DOHH2 (cell line): ENCODE data around the gene SGCD.

ENCODE experiments used
- H3F3A ChIP-seq: fragments of 200-600 bp; sonication (generic), shearing (Covaris generic); 2 replicates; pipeline ENCODE4 v1.6.0; 2016; ENCODE audit warnings: antibody characterized with exemption, mild to moderate bottlenecking; ENCODE audit not compliant: control insufficient read depth, insufficient read depth
- H3K27ac ChIP-seq: fragments of 200-600 bp; sonication (generic); 2 replicates; pipeline ENCODE4 v1.5.1; 2014; ENCODE audit warnings: low read depth, mild to moderate bottlenecking, low read length, moderate library complexity
- H3K27me3 ChIP-seq: fragments of 200-600 bp; sonication (generic); 2 replicates; pipeline ENCODE4 v1.6.1; 2014; ENCODE audit warnings: mild to moderate bottlenecking, low read length, mixed read lengths; ENCODE audit not compliant: control insufficient read depth
- H3K36me3 ChIP-seq: fragments of 200-600 bp; sonication (generic); 2 replicates; pipeline ENCODE4 v1.6.1; 2014; ENCODE audit warnings: mild to moderate bottlenecking, low read length, moderate library complexity, mixed read lengths; ENCODE audit not compliant: control insufficient read depth
- H3K4me1 ChIP-seq: fragments of 200-600 bp; sonication (generic); 2 replicates; pipeline ENCODE4 v1.6.1; 2014; ENCODE audit warnings: mild to moderate bottlenecking, low read length, mixed read lengths; ENCODE audit not compliant: control insufficient read depth
- H3K4me2 ChIP-seq: fragments of 200-600 bp; sonication (generic); 2 replicates; pipeline ENCODE4 v1.6.0; 2014; ENCODE audit warnings: mild to moderate bottlenecking, low read length, moderate library complexity
- H3K4me3 ChIP-seq: fragments of 200-600 bp; sonication (generic); 2 replicates; pipeline ENCODE4 v1.5.1; 2014; ENCODE audit warnings: mild to moderate bottlenecking, low read length, mixed read lengths
- H3K79me2 ChIP-seq: fragments of 200-600 bp; sonication (generic); 2 replicates; pipeline ENCODE4 v1.6.1; 2014; ENCODE audit warnings: mild to moderate bottlenecking, low read length, mixed read lengths; ENCODE audit not compliant: control insufficient read depth
- H3K9me2 ChIP-seq: fragments of 200-600 bp; sonication (generic); replicated peaks from 2 replicates; pipeline ENCODE4 v1.6.1; 2014; ENCODE audit warnings: mild to moderate bottlenecking, low read length, mixed read lengths; ENCODE audit not compliant: control insufficient read depth
- H3K9me3 ChIP-seq: fragments of 200-600 bp; sonication (generic); 2 replicates; pipeline ENCODE4 v1.6.1; 2014; ENCODE audit warnings: antibody characterized with exemption, low read length, mixed read lengths; ENCODE audit not compliant: control insufficient read depth, insufficient read depth
- H4K20me1 ChIP-seq: fragments of 200-600 bp; sonication (generic); 2 replicates; pipeline ENCODE4 v1.6.0; 2014; ENCODE audit warnings: low read depth, mild to moderate bottlenecking, antibody characterized with exemption, low read length, moderate library complexity; ENCODE audit not compliant: control insufficient read depth, insufficient read depth
- CTCF ChIP-seq: fragments of 200-600 bp; sonication (generic); IDR thresholded peaks from one replicate; pipeline ENCODE4 v1.5.1; 2014; ENCODE audit warnings: antibody characterized with exemption, mild to moderate bottlenecking, low read depth, low read length; ENCODE audit not compliant: poor library complexity, severe bottlenecking
- EZH2phosphoT487 ChIP-seq: fragments of 200-600 bp; sonication (generic); IDR thresholded peaks from 2 replicates; pipeline ENCODE4 v1.6.1; 2017; ENCODE audit warnings: borderline replicate concordance, mild to moderate bottlenecking, antibody characterized with exemption, low read length, moderate library complexity, mixed read lengths

Gene SGCD

DNA sequence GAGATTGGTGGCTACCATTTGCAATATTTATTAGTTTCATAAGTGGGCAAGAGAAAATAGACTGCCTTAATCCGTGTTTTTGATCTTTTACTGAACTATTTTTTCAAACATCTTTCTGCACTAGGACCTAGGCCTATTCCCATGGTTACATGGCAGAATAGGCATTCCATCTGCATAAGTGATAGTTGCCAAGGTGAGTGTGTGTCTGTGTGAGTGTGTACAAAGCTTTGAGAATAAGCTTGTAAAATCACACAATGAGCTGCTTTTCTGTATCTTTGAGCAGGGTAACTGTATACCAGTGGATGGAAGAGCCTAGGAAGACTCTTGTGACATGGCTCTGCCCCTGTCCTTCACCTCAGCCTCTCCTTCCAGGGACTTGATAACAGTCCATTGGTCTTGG is 92.7 kb downstream of the SGCD start:
- no peaks in the 10 kb centered on the region for H3K36me3 ChIP-seq
- no peaks in the 10 kb centered on the region for H3K9me2 ChIP-seq
- H3K27ac ChIP-seq = no peak overlapping the region
- no peaks in the 10 kb centered on the region for H3K9me3 ChIP-seq
- no peaks in the 10 kb centered on the region for H3K27me3 ChIP-seq
- TF ChIP-seq EZH2phosphoT487 (no peak), CTCF (no peak)
- H3K4me3 ChIP-seq = no peak overlapping the region
- H3K79me2 ChIP-seq = no peaks in the 10 kb centered on the region
- H4K20me1 ChIP-seq = no peaks in the 10 kb centered on the region
- H3K4me1 ChIP-seq = no peaks in the 10 kb centered on the region
- H3K4me2 ChIP-seq = no peak overlapping the region
- H3F3A ChIP-seq = no peaks in the 10 kb centered on the region

DNA sequence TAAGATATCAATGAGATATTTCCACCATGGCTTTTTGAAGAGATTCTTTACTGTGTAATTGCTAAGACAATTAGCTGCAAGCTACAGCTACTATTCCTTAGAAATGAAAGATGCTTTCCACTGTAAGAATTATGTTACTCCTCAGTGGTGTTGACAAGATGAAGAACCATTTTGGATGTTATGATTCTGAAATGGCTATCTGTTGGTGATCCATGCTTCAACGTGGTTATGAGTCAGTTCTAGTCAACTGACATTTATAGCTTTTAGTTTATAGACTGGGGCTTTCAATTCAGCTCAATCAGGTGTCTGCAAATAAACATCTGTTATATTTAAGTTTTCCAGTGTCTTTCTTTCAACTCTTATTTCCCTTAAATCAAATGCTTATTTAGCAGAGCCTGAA is 93.7 kb downstream of the SGCD start:
- TF ChIP-seq CTCF = no peak
- TF ChIP-seq EZH2phosphoT487 = no peak
- no peak overlapping the region for H3K4me2 ChIP-seq
- H3K9me2 ChIP-seq = no peaks in the 10 kb centered on the region
- no peaks in the 10 kb centered on the region for H3K9me3 ChIP-seq
- no peak overlapping the region for H3K4me3 ChIP-seq
- no peaks in the 10 kb centered on the region for H3K27me3 ChIP-seq
- no peaks in the 10 kb centered on the region for H3K36me3 ChIP-seq
- H3K27ac ChIP-seq = no peak overlapping the region
- H3K79me2 ChIP-seq = no peaks in the 10 kb centered on the region
- H3K4me1 ChIP-seq = no peaks in the 10 kb centered on the region
- H4K20me1 ChIP-seq = no peaks in the 10 kb centered on the region
- no peaks in the 10 kb centered on the region for H3F3A ChIP-seq

GRCh38 chr5:156421798-156422197 is 94.8 kb downstream of the SGCD start:
- H3K4me3 ChIP-seq = no peak overlapping the region
- H3K9me3 ChIP-seq = no peaks in the 10 kb centered on the region
- H3K79me2 ChIP-seq = no peaks in the 10 kb centered on the region
- H4K20me1 ChIP-seq = no peaks in the 10 kb centered on the region
- no peak overlapping the region for H3K27ac ChIP-seq
- H3K4me2 ChIP-seq = no peak overlapping the region
- H3K9me2 ChIP-seq = no peaks in the 10 kb centered on the region
- H3K36me3 ChIP-seq = no peaks in the 10 kb centered on the region
- no peaks in the 10 kb centered on the region for H3K4me1 ChIP-seq
- TF ChIP-seq EZH2phosphoT487 (no peak), CTCF (no peak)
- no peaks in the 10 kb centered on the region for H3F3A ChIP-seq
- H3K27me3 ChIP-seq = no peaks in the 10 kb centered on the region

DNA sequence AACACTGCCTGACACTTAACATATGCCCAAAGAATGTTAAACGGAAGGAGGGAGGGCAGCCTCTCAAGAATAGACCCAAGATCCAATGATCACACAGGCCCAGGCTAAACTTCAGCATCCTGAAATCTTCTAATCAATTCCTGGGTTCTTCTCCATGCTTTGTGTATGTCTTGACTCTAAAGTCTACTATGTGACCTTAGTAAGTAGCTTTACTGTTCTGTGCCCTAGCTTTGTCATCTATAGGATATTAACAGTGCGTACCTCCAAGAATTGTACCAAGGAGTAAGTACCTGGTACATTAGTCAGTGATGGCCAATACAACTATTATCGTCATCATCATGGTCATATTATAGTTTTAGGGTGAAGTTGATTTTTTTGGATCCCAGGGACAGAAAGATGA is 96.6 kb downstream of the SGCD start:
- H3K4me3 ChIP-seq = no peak overlapping the region
- no peak overlapping the region for H3K4me2 ChIP-seq
- no peak overlapping the region for H3K27ac ChIP-seq
- H3K4me1 ChIP-seq = no peaks in the 10 kb centered on the region
- no peaks in the 10 kb centered on the region for H3K36me3 ChIP-seq
- H3F3A ChIP-seq = no peaks in the 10 kb centered on the region
- no peak for TF ChIP-seq CTCF
- no peak for TF ChIP-seq EZH2phosphoT487
- H3K79me2 ChIP-seq = no peaks in the 10 kb centered on the region
- H3K9me2 ChIP-seq = no peaks in the 10 kb centered on the region
- H3K27me3 ChIP-seq = no peaks in the 10 kb centered on the region
- no peaks in the 10 kb centered on the region for H3K9me3 ChIP-seq
- no peaks in the 10 kb centered on the region for H4K20me1 ChIP-seq
